Muscle layer of colon (tissue), 2 donors: ENCODE data around the gene DPAGT1.
A peak's percentile ranks its signal among the peaks of the same experiment; 100 is the strongest.
"Not testable (repeated sequence)": the region's sequence is repeated elsewhere in the genome, so short reads cannot be mapped to it uniquely, and the experiment has no call there.

Source experiments
- H3K27ac ChIP-seq: one replicate; pipeline ENCODE4 v1.7.0; 2013; ENCODE audit warnings: low read depth, mild to moderate bottlenecking, low read length, moderate library complexity
- H3K27me3 ChIP-seq, 2 donors: one replicate each; pipeline ENCODE4 v1.7.0; 2013; ENCODE audit warnings: low read length in 2 of 2, mild to moderate bottlenecking in 2 of 2; ENCODE audit not compliant: insufficient read depth in 2 of 2, control insufficient read depth in 1 of 2
- H3K36me3 ChIP-seq: one replicate; pipeline ENCODE4 v1.7.0; 2013; ENCODE audit warnings: mild to moderate bottlenecking, low read length; ENCODE audit not compliant: insufficient read depth
- H3K4me1 ChIP-seq: one replicate; pipeline ENCODE4 v1.7.0; 2013; ENCODE audit warnings: mild to moderate bottlenecking, low read length; ENCODE audit not compliant: insufficient read depth
- H3K4me3 ChIP-seq, 2 donors: one replicate each; pipeline ENCODE4 v1.7.0; 2013; ENCODE audit warnings: low read length in 2 of 2, low read depth in 1 of 2, mild to moderate bottlenecking in 1 of 2, moderate library complexity in 1 of 2
- H3K9ac ChIP-seq: one replicate; pipeline ENCODE4 v1.7.0; 2013; ENCODE audit warnings: low read length
- H3K9me3 ChIP-seq: one replicate; pipeline ENCODE4 v1.7.0; 2013; ENCODE audit warnings: mild to moderate bottlenecking, low read length
- donor health status: abdominal sarcoma.
- donor health status: Adenocarcinoma of cecum.

DPAGT1 gene

GRCh38 chr11:119103793-119104192, 2.1 kb upstream of the DPAGT1 start:
- H3K9ac ChIP-seq, result no peak overlapping the region
- peaks cover 30% of the 10 kb centered on the region for H3K4me1 ChIP-seq
- no peaks in the 10 kb centered on the region for H3K9me3 ChIP-seq
- H3K27me3 ChIP-seq, result no peaks in the 10 kb centered on the region
- no peaks in the 10 kb centered on the region for H3K36me3 ChIP-seq
- no peak overlapping the region for H3K4me3 ChIP-seq
- H3K27ac ChIP-seq, result no peak overlapping the region

- H3K9me3 ChIP-seq, H3K9ac ChIP-seq, H3K4me3 ChIP-seq, H3K27me3 ChIP-seq, H3K36me3 ChIP-seq: not testable (repeated sequence)
- peaks cover 24% of the 10 kb centered on the region for H3K4me1 ChIP-seq
- H3K27ac ChIP-seq, result peak overlapping the region; percentile 81
Observed at GRCh38 chr11:119103161-119103664, 1.6 kb upstream of the DPAGT1 start.

GRCh38 chr11:119100994-119101758, 477 bp downstream of the DPAGT1 start:
- peak overlapping the region; percentile 72 for H3K9ac ChIP-seq
- H3K36me3 ChIP-seq, result peaks cover 22% of the 10 kb centered on the region
- peaks cover 15% of the 10 kb centered on the region for H3K4me1 ChIP-seq
- H3K27me3 ChIP-seq, result no peaks in the 10 kb centered on the region
- H3K27ac ChIP-seq, result peak overlapping the region; percentile 81
- no peaks in the 10 kb centered on the region for H3K9me3 ChIP-seq
- H3K4me3 ChIP-seq, result peak overlapping the region; percentile 78 to 86

GRCh38 chr11:119100246-119100970, 1.2 kb downstream of the DPAGT1 start:
- Histone ChIP-seq H3K4me3 (peak overlapping the region in 1 of 2 donors; percentile 78), H3K36me3 (peaks cover 22% of the 10 kb centered on the region), H3K27ac (no peak overlapping the region), H3K9me3 (no peaks in the 10 kb centered on the region), H3K27me3 (no peaks in the 10 kb centered on the region), H3K4me1 (peaks cover 18% of the 10 kb centered on the region), H3K9ac (no peak overlapping the region)

- Histone ChIP-seq H3K9ac (no peak overlapping the region), H3K9me3 (no peaks in the 10 kb centered on the region), H3K36me3 (peaks cover 22% of the 10 kb centered on the region), H3K4me1 (peaks cover 18% of the 10 kb centered on the region), H3K4me3 (no peak overlapping the region), H3K27ac (no peak overlapping the region), H3K27me3 (no peaks in the 10 kb centered on the region)
Observed at GRCh38 chr11:119099711-119100110, 1.9 kb downstream of the DPAGT1 start.

- Histone ChIP-seq H3K36me3 (peaks cover 37% of the 10 kb centered on the region), H3K27me3 (no peaks in the 10 kb centered on the region), H3K27ac (peak overlapping the region; percentile 89), H3K9me3 (no peaks in the 10 kb centered on the region), H3K4me1 (peaks cover 25% of the 10 kb centered on the region), H3K9ac (peak overlapping the region; percentile 35), H3K4me3 (peak overlapping the region; percentile 57 to 79)
Observed at GRCh38 chr11:119095066-119095880, 6.4 kb downstream of the DPAGT1 start.

GRCh38 chr11:119094816-119095065, 6.9 kb downstream of the DPAGT1 start:
- Histone ChIP-seq H3K36me3 (peaks cover 38% of the 10 kb centered on the region), H3K4me1 (peaks cover 22% of the 10 kb centered on the region), H3K4me3 (peak overlapping the region; percentile 57 to 79), H3K9me3 (no peaks in the 10 kb centered on the region), H3K9ac (peak overlapping the region; percentile 35), H3K27me3 (no peaks in the 10 kb centered on the region), H3K27ac (peak overlapping the region; percentile 89)

- Histone ChIP-seq H3K9me3 (no peaks in the 10 kb centered on the region), H3K9ac (peak overlapping the region; percentile 60), H3K27ac (peak overlapping the region; percentile 89), H3K36me3 (peaks cover 42% of the 10 kb centered on the region), H3K4me3 (peak overlapping the region; percentile 57 to 79), H3K27me3 (no peaks in the 10 kb centered on the region), H3K4me1 (peaks cover 22% of the 10 kb centered on the region)
Observed at GRCh38 chr11:119093942-119094815, 7.5 kb downstream of the DPAGT1 start.

- Histone ChIP-seq H3K9me3 (no peaks in the 10 kb centered on the region), H3K4me3 (peak overlapping the region; percentile 57 to 79), H3K4me1 (peaks cover 22% of the 10 kb centered on the region), H3K27me3 (no peaks in the 10 kb centered on the region), H3K27ac (peak overlapping the region; percentile 89), H3K9ac (peak overlapping the region; percentile 60), H3K36me3 (peaks cover 45% of the 10 kb centered on the region)
Observed at GRCh38 chr11:119092880-119093842, 8.5 kb downstream of the DPAGT1 start.
